Measurements from ENCODE around the gene OR52K1. TPM values are rescaled to one million over a fixed set of nuclear protein-coding genes. Genes with fewer than 3 reads are reported as not detected.
A peak's percentile ranks its signal among the peaks of the same experiment; 100 is the strongest.

OR52K1 gene
- total RNA-seq, 1 donor from 2014 or later: not detected

GRCh38 chr11:4493480-4493818 lies 11.0 kb downstream of the OR52K1 start:
- H3K36me3 ChIP-seq (ENCODE audit: control insufficient read depth, insufficient read depth, low read length): no peaks in the 10 kb centered on the region
- no peak for FAIRE-seq

GRCh38 chr11:4495487-4495886 lies 13.0 kb downstream of the OR52K1 start:
- H3K36me3 ChIP-seq (ENCODE audit: control insufficient read depth, insufficient read depth, low read length): no peaks in the 10 kb centered on the region
- H3K4me3 ChIP-seq (ENCODE audit: low read depth, low read length): no peak overlapping the region
- DNase-seq (ENCODE audit: low read depth) (peak; percentile 24), FAIRE-seq (no peak)
- TF ChIP-seq, protein P1, sequence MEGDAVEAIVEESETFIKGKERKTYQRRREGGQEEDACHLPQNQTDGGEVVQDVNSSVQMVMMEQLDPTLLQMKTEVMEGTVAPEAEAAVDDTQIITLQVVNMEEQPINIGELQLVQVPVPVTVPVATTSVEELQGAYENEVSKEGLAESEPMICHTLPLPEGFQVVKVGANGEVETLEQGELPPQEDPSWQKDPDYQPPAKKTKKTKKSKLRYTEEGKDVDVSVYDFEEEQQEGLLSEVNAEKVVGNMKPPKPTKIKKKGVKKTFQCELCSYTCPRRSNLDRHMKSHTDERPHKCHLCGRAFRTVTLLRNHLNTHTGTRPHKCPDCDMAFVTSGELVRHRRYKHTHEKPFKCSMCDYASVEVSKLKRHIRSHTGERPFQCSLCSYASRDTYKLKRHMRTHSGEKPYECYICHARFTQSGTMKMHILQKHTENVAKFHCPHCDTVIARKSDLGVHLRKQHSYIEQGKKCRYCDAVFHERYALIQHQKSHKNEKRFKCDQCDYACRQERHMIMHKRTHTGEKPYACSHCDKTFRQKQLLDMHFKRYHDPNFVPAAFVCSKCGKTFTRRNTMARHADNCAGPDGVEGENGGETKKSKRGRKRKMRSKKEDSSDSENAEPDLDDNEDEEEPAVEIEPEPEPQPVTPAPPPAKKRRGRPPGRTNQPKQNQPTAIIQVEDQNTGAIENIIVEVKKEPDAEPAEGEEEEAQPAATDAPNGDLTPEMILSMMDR (IDR thresholded peaks at IDR 0.05; ENCODE audit: insufficient read depth, low read length, severe bottlenecking): no peak
- no peaks in the 10 kb centered on the region for H3K27me3 ChIP-seq (ENCODE audit: control insufficient read depth, insufficient read depth, low read length)

More at GRCh38 chr11:4493480-4493818, 11.0 kb downstream of the OR52K1 start:
- TF ChIP-seq, protein P1 (IDR thresholded peaks at IDR 0.05; ENCODE audit: insufficient read depth, low read length, severe bottlenecking): no peak
- H3K4me3 ChIP-seq (ENCODE audit: low read depth, low read length): no peak overlapping the region
- no peaks in the 10 kb centered on the region for H3K27me3 ChIP-seq (ENCODE audit: control insufficient read depth, insufficient read depth, low read length)
- DNase-seq (ENCODE audit: low read depth): no peak

- DNase-seq (ENCODE audit: low read depth): no peak
- H3K27me3 ChIP-seq (ENCODE audit: control insufficient read depth, insufficient read depth, low read length): no peaks in the 10 kb centered on the region
- no peak overlapping the region for H3K4me3 ChIP-seq (ENCODE audit: low read depth, low read length)
- TF ChIP-seq, protein P1 (IDR thresholded peaks at IDR 0.05; ENCODE audit: insufficient read depth, low read length, severe bottlenecking): no peak
- H3K36me3 ChIP-seq (ENCODE audit: control insufficient read depth, insufficient read depth, low read length): no peaks in the 10 kb centered on the region
- no peak for FAIRE-seq
Measured at GRCh38 chr11:4495986-4496385, 13.5 kb downstream of the OR52K1 start.

DNA sequence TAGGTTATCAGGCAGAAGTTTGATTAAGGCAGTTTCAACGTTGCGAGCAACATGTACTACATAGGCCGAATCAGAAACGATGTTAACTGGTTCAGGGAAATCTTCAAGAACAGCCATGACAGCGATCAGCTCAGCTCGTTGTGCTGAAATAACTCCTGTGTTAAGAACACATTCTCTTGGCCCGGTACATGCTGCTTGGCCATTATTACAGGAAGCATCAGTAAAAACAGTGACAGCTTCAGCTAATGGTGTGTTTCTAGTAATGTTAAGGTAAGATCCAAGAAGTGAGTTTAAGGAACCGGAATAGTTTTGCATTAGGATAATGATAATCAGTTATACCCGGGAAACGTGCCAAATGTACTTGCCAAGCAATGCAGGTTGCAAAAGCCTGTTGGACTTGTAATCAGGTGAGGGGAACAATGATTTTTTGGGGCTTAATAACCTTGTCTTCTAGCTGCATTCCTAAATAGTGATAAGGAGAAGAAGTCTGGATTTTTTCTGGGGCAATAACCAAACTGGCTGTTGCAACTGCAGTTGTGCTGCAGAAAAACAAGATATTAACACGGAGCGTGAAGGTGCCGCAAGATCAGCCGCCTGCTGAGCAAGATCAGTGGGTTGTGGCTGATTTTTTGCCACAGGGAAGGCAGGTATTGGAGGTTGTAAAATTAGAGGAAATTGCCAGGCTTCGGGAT lies 14.3 kb downstream of the OR52K1 start:
- peak; percentile 22 for DNase-seq (ENCODE audit: low read depth)
- Histone ChIP-seq H3K27me3 (ENCODE audit: control insufficient read depth, insufficient read depth, low read length) (no peaks in the 10 kb centered on the region), H3K36me3 (ENCODE audit: control insufficient read depth, insufficient read depth, low read length) (no peaks in the 10 kb centered on the region), H3K4me3 (ENCODE audit: low read depth, low read length) (no peak overlapping the region)
- TF ChIP-seq, protein P1 (IDR thresholded peaks at IDR 0.05; ENCODE audit: insufficient read depth, low read length, severe bottlenecking): no peak
- FAIRE-seq: no peak

DNA sequence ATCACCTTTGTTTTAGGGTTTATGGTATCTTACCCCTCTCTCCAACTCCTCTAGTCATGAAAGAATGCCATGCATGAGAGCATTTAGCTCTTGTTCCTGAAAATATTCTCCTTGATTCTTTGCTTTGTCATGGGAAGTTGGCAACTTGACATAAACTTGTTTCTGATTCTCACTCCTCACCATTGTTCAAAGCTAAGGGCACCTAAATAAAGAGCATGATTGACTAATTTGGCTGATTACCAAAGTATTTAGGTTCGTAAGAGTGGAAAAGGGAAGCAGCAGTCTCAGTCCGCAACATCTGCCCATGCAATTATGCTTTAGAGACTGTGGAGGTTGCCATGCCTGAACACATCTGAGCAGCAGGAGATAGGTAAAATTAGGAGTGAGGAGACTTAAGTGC lies 26.4 kb downstream of the OR52K1 start:
- Histone ChIP-seq H3K4me3 (ENCODE audit: low read depth, low read length) (no peak overlapping the region), H3K27me3 (ENCODE audit: control insufficient read depth, insufficient read depth, low read length) (no peaks in the 10 kb centered on the region), H3K36me3 (ENCODE audit: control insufficient read depth, insufficient read depth, low read length) (no peaks in the 10 kb centered on the region)
- DNase-seq (ENCODE audit: low read depth) (no peak), FAIRE-seq (no peak)
- TF ChIP-seq, protein P1 (IDR thresholded peaks at IDR 0.05; ENCODE audit: insufficient read depth, low read length, severe bottlenecking): no peak
